Cardiac muscle cell (in vitro differentiated cells and primary cell): ENCODE data around the gene NRP1. TPM values are rescaled to one million over a fixed set of nuclear protein-coding genes. Genes with fewer than 3 reads are reported as not detected.

Source experiments
- DNase-seq, 2 donors: peaks; one replicate each; pipeline versions ENCODE4 v3.0.0 to v3.0.0-alpha.2; 2010 to 2017; ENCODE audit warnings: low read depth in 1 of 2, low spot score in 1 of 2
- H3K27ac ChIP-seq: fragments of 200-600 bp; sonication (generic); 2 replicates; pipeline ENCODE4 v1.5.1; 2016
- H3K27me3 ChIP-seq: fragments of 200-600 bp; sonication (generic); 2 replicates; pipeline ENCODE4 v1.6.0; 2016; ENCODE audit warnings: control low read depth
- H3K36me3 ChIP-seq: fragments of 200-600 bp; sonication (generic); 2 replicates; pipeline ENCODE4 v1.5.1; 2016; ENCODE audit warnings: control low read depth
- H3K4me1 ChIP-seq: fragments of 200-600 bp; sonication (generic); 2 replicates; pipeline ENCODE4 v1.8.1; 2017; ENCODE audit warnings: low read depth, mild to moderate bottlenecking, mixed run types
- H3K4me3 ChIP-seq: fragments of 200-600 bp; sonication (generic); 2 replicates; pipeline ENCODE4 v1.5.1; 2016; ENCODE audit warnings: mild to moderate bottlenecking
- H3K9me3 ChIP-seq: fragments of 200-600 bp; sonication (generic); 2 replicates; pipeline ENCODE4 v1.5.1; 2017; ENCODE audit warnings: low read depth, mild to moderate bottlenecking, control low read depth
- CTCF ChIP-seq: IDR thresholded peaks from 2 replicates; pipeline ENCODE4 v1.5.1; 2012; ENCODE audit warnings: low read depth, mild to moderate bottlenecking, low read length
- polyA plus RNA-seq: library from polyadenylated mRNA; unstranded; fragments of >200 nt; fragmentation: Nextera tagmentation; extraction: Ambion mirVana; gene quantifications from 2 replicates; pipeline ENCODE4 v1.2.1, GENCODE V29; 2016
- total RNA-seq: library from RNA; depleted of rRNA; stranded (reverse); fragments of >200 nt; gene quantifications from 2 replicates; pipeline ENCODE4 v1.2.3, GENCODE V29; 2016

NRP1 gene
- total and polyA plus RNA-seq, 2 experiments from 2014 or later: 145 to 327 TPM

DNA sequence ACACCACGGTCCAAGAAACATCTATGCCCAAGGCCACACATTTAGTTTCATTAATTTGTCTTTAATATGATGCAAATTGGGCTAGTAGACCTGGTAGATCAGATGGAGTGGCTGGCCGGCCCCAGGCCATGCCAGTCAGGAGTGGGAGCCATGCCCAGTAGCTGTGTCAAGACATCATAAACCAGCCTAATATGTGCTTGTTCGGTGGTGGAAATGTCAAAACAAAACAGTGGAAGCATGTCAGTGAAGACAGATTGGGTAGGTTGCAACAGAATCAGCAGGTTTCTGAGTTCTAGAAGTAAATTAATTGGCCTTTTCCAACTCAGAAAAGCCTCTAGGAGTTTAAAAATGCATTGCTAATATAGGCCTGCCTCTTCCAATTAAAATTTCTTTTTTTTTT, 124.7 kb downstream of the NRP1 start:
- no peaks in the 10 kb centered on the region for H3K27me3 ChIP-seq
- TF ChIP-seq CTCF: no peak
- no peaks in the 10 kb centered on the region for H3K4me1 ChIP-seq
- H3K9me3 ChIP-seq: no peaks in the 10 kb centered on the region
- no peak overlapping the region for H3K4me3 ChIP-seq
- H3K36me3 ChIP-seq: peaks cover 87% of the 10 kb centered on the region
- H3K27ac ChIP-seq: no peak overlapping the region
- DNase-seq: no peak

- no peak for DNase-seq
- no peak overlapping the region for H3K4me3 ChIP-seq
- H3K4me1 ChIP-seq: no peaks in the 10 kb centered on the region
- no peaks in the 10 kb centered on the region for H3K9me3 ChIP-seq
- TF ChIP-seq CTCF: no peak
- H3K27ac ChIP-seq: no peak overlapping the region
- H3K27me3 ChIP-seq: no peaks in the 10 kb centered on the region
- H3K36me3 ChIP-seq: peaks cover 78% of the 10 kb centered on the region
Observed at GRCh38 chr10:33208166-33208565, 126.3 kb downstream of the NRP1 start.

DNA sequence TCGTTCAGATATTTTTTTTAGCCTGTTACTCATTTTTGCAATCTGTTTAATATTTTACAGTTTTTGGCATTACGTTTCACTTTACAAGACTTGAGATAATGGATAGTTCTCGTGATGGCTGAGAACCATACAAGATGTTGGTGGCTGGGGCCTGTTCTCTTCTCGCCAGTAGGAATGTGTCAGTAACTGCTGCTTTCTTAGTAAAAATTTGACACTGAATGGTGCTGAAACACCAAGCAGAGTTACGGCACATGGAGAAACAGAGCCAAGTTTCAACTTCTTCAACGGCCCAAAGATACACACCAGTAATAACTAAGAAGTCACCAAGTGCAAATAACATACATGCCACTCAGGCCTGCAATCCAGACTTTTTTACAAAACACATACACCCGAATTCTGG, 130.4 kb downstream of the NRP1 start:
- Histone ChIP-seq H3K36me3 (peaks cover 76% of the 10 kb centered on the region), H3K9me3 (no peaks in the 10 kb centered on the region), H3K27me3 (no peaks in the 10 kb centered on the region), H3K4me3 (no peak overlapping the region), H3K4me1 (no peaks in the 10 kb centered on the region), H3K27ac (no peak overlapping the region)
- no peak for DNase-seq
- TF ChIP-seq CTCF: no peak

DNA sequence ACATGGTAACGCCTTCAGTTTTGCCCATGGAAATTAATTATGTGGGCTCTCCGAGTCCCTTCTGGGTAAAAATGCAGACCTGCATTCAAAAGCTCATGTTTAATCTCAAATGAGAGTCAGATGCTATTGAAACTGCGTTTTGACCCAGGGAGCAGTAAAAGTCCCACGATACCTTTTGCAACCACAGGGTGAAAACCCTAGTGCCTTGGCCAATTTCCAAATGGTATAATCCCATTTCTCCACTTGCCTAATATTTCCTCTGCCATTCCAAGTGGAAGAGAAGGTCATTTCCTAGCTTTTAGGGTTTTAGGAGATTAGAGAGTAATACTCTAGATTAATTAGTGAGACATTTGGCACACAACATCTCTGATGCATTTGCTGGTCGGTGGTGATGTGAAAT, 132.5 kb downstream of the NRP1 start:
- Histone ChIP-seq H3K27ac (no peak overlapping the region), H3K27me3 (no peaks in the 10 kb centered on the region), H3K36me3 (peaks cover 75% of the 10 kb centered on the region), H3K9me3 (no peaks in the 10 kb centered on the region), H3K4me1 (no peaks in the 10 kb centered on the region), H3K4me3 (no peak overlapping the region)
- TF ChIP-seq CTCF: no peak
- DNase-seq: no peak

DNA sequence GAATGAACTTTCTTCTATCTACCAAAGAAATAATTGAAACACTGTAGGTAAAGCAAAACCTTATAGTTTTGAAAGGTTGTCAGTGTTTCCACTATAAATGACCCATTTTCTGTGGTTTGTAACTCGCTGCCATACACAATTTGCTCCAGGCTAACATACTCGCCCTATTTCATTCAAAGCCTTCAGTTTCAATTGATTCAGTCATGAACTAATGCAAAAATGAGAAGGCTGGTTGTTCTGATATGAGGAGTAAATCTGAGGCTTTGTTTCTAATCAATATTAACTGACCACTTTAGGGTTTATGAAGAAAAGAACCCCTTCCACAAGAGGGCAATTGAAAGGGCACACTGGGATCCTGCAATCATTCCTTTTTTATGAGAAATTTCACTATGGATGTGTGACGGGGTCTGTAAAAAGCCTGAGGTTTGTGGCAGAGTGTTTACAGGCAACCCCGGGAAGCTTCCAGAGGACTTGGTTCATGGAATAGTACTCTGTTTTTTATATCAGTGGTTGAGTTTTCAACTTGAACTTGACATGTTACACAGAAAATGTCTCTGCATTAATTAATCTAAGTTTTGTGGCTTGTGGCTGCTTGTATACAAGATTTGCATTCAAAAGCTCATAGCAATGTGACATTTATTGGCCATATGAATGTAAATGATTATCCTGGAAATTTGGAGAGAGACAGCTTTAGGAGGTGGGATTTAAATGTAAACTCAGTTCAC, 133.2 kb downstream of the NRP1 start:
- Histone ChIP-seq H3K4me1 (no peaks in the 10 kb centered on the region), H3K27me3 (no peaks in the 10 kb centered on the region), H3K9me3 (no peaks in the 10 kb centered on the region), H3K36me3 (peaks cover 71% of the 10 kb centered on the region), H3K27ac (no peak overlapping the region), H3K4me3 (no peak overlapping the region)
- no peak for DNase-seq
- no peak for TF ChIP-seq CTCF
